GM19239 (cell line): Measurements from ENCODE around the gene BRD1.
"Not testable (repeated sequence)": the region's sequence is repeated elsewhere in the genome, so short reads cannot be mapped to it uniquely, and the experiment has no call there.

Experiments
- DNase-seq: peaks from one replicate; pipeline ENCODE4 v3.0.0; 2011; ENCODE audit warnings: low spot score; ENCODE audit not compliant: insufficient read length
- FAIRE-seq: peaks from 2 replicates; lab custom pipeline; 2011; peaks lifted over from hg19 to GRCh38; lab: Jason Lieb, UNC

Gene BRD1

GRCh38 chr22:49771266-49772065, 56.2 kb downstream of the BRD1 start:
- FAIRE-seq (no peak), DNase-seq (no peak)

GRCh38 chr22:49770547-49771265, 57.0 kb downstream of the BRD1 start:
- DNase-seq, result no peak

GRCh38 chr22:49769691-49770546, 57.8 kb downstream of the BRD1 start:
- FAIRE-seq, result no peak
- DNase-seq, result no peak

More at GRCh38 chr22:49770547-49771265, 57.0 kb downstream of the BRD1 start:
- FAIRE-seq, result no peak

GRCh38 chr22:49768951-49769690, 58.6 kb downstream of the BRD1 start:
- FAIRE-seq (no peak), DNase-seq (no peak)

- FAIRE-seq, result peak; percentile 11
- DNase-seq, result no peak
Observed at GRCh38 chr22:49768077-49768910, 59.4 kb downstream of the BRD1 start.

- DNase-seq, result no peak
- FAIRE-seq, result peak; percentile 83
Observed at GRCh38 chr22:49767355-49768062, 60.2 kb downstream of the BRD1 start.

GRCh38 chr22:49765951-49766350, 61.7 kb downstream of the BRD1 start:
- FAIRE-seq, result no peak
- no peak for DNase-seq

- no peak for FAIRE-seq
- no peak for DNase-seq
Observed at GRCh38 chr22:49765091-49765771, 62.4 kb downstream of the BRD1 start.

GRCh38 chr22:49764127-49764581, 63.5 kb downstream of the BRD1 start:
- FAIRE-seq (no peak), DNase-seq (no peak)

- DNase-seq, result no peak
- FAIRE-seq, result no peak
Observed at GRCh38 chr22:49763696-49764095, 64.0 kb downstream of the BRD1 start.

- FAIRE-seq (no peak), DNase-seq (no peak)
Observed at GRCh38 chr22:49763138-49763537, 64.5 kb downstream of the BRD1 start.

- not testable (repeated sequence) for FAIRE-seq
Observed at GRCh38 chr22:49762571-49762970, 65.1 kb downstream of the BRD1 start.

GRCh38 chr22:49761836-49762235, 65.8 kb downstream of the BRD1 start:
- no peak for FAIRE-seq

More at GRCh38 chr22:49762571-49762970, 65.1 kb downstream of the BRD1 start:
- DNase-seq, result not testable (repeated sequence)

GRCh38 chr22:49760630-49761571, 66.8 kb downstream of the BRD1 start:
- FAIRE-seq (peak; percentile 94), DNase-seq (peak; percentile 52)

More at GRCh38 chr22:49761836-49762235, 65.8 kb downstream of the BRD1 start:
- no peak for DNase-seq

- no peak for FAIRE-seq
- no peak for DNase-seq
Observed at GRCh38 chr22:49760280-49760629, 67.4 kb downstream of the BRD1 start.

- FAIRE-seq, result no peak
- DNase-seq, result no peak
Observed at GRCh38 chr22:49756676-49757075, 71.0 kb downstream of the BRD1 start.

GRCh38 chr22:49756201-49756600, 71.5 kb downstream of the BRD1 start:
- no peak for DNase-seq
- no peak for FAIRE-seq
